NCI-H146 treated with DMSO at 0.1 percent for 48 hours (cell line): ENCODE measurements around the gene VWA5A.
"Not testable (repeated sequence)": the region's sequence is repeated elsewhere in the genome, so short reads cannot be mapped to it uniquely, and the experiment has no call there.

Experiments used
- DNase-seq: peaks from one replicate; lab custom pipeline; 2025; ENCODE audit not compliant: unreplicated experiment; lab: John Stamatoyannopoulos, UW

Gene VWA5A

GRCh38 chr11:124167826-124168231 is 52.6 kb downstream of the VWA5A start:
- peak; percentile 20 for DNase-seq

GRCh38 chr11:124168796-124169195 is 53.5 kb downstream of the VWA5A start:
- no peak for DNase-seq

- DNase-seq = not testable (repeated sequence)
These were observed 55.1 kb downstream of the VWA5A start for GRCh38 chr11:124170315-124170714.

- DNase-seq = no peak
These were observed 55.7 kb downstream of the VWA5A start for GRCh38 chr11:124170801-124171586.

- DNase-seq = no peak
These were observed 56.9 kb downstream of the VWA5A start for GRCh38 chr11:124172101-124172500.

- DNase-seq = no peak
These were observed 57.3 kb downstream of the VWA5A start for GRCh38 chr11:124172599-124172998.

GRCh38 chr11:124174001-124174583 is 58.8 kb downstream of the VWA5A start:
- no peak for DNase-seq

GRCh38 chr11:124176925-124177715 is 61.9 kb downstream of the VWA5A start:
- no peak for DNase-seq

GRCh38 chr11:124179310-124179709 is 64.1 kb downstream of the VWA5A start:
- DNase-seq = no peak

GRCh38 chr11:124183068-124183467 is 67.8 kb downstream of the VWA5A start, which contains the start of gene OR10D3:
Gene OR10D3 (plus strand): TSS chr11:124183345. CDS start chr11:124185270, 1,925 bp downstream.
- no peak for DNase-seq

- no peak for DNase-seq
These were observed 75.3 kb downstream of the VWA5A start for GRCh38 chr11:124190298-124191139.

- DNase-seq = no peak
These were observed 78.2 kb downstream of the VWA5A start for GRCh38 chr11:124193221-124194010.

GRCh38 chr11:124194293-124195188 is 79.3 kb downstream of the VWA5A start:
- DNase-seq = no peak

GRCh38 chr11:124195189-124195734 is 80.0 kb downstream of the VWA5A start:
- DNase-seq = peak; percentile 1
